OCI-LY1 (cell line): Measurements from ENCODE around the gene KBTBD13.

Source experiments
- EZH2 ChIP-seq: fragments of 200-600 bp; sonication (generic), shearing (Covaris generic); IDR thresholded peaks from 2 replicates; pipeline ENCODE4 v1.8.0; 2017; ENCODE audit warnings: borderline replicate concordance, mixed run types, mild to moderate bottlenecking, antibody characterized with exemption, low read length, moderate library complexity, mixed read lengths
- TF ChIP-seq, protein P1 (sequence below): fragments of 200-600 bp; sonication (generic), shearing (Covaris generic); IDR thresholded peaks from 2 replicates; pipeline ENCODE4 v1.5.1; 2017; ENCODE audit warnings: mild to moderate bottlenecking, antibody characterized with exemption, low read length, moderate library complexity, mixed read lengths

DNA sequence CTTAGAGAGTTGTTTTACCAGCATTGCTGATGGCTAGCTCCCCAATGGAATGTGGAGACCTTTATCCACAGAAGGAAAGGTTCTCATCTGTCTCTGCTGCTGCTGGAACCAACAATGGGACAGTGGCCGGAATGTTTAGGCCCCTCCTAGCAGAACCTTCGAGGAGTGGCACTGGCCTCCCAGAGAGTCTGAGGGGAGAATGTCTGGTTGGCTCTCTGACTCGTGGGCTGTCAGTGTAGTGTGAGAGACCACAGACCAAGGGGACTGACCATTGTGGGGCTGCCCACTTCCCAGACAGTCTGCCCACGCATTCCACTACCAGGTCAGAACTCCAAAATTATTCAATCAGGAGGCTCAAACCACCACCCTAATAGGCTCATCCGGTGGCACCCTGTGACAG lies 13.8 kb upstream of the KBTBD13 start:
- TF ChIP-seq, protein P1, sequence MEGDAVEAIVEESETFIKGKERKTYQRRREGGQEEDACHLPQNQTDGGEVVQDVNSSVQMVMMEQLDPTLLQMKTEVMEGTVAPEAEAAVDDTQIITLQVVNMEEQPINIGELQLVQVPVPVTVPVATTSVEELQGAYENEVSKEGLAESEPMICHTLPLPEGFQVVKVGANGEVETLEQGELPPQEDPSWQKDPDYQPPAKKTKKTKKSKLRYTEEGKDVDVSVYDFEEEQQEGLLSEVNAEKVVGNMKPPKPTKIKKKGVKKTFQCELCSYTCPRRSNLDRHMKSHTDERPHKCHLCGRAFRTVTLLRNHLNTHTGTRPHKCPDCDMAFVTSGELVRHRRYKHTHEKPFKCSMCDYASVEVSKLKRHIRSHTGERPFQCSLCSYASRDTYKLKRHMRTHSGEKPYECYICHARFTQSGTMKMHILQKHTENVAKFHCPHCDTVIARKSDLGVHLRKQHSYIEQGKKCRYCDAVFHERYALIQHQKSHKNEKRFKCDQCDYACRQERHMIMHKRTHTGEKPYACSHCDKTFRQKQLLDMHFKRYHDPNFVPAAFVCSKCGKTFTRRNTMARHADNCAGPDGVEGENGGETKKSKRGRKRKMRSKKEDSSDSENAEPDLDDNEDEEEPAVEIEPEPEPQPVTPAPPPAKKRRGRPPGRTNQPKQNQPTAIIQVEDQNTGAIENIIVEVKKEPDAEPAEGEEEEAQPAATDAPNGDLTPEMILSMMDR = no peak
- no peak for TF ChIP-seq EZH2
